Left lung (tissue), 14 donors: ENCODE data around the gene ABHD15. TPM values are rescaled to one million over a fixed set of nuclear protein-coding genes. Genes with fewer than 3 reads are reported as not detected.

Experiments
- ATAC-seq: fragments of 200-7000 bp; cut with Tn5 transposase; one replicate; pipeline ENCODE4 v1.9.1; 2020; ENCODE audit warnings: moderate library complexity
- DNase-seq, 4 donors: peaks; one replicate each; pipeline ENCODE4 v3.0.0-alpha.2; 2013 to 2020
- H3K27ac ChIP-seq, 2 donors: fragments of 200-600 bp; sonication (generic) in 1 of 2; one replicate each; pipeline versions ENCODE4 v1.5.0 to v1.8.0; 2020 to 2021
- H3K27me3 ChIP-seq, 2 donors: fragments of 200-600 bp; sonication (generic) in 1 of 2; one replicate each; pipeline versions ENCODE4 v1.5.0 to v1.8.0; 2020 to 2021
- H3K36me3 ChIP-seq, 2 donors: fragments of 200-600 bp; sonication (generic) in 1 of 2; one replicate each; pipeline versions ENCODE4 v1.5.0 to v1.8.0; 2020 to 2021
- H3K4me1 ChIP-seq, 2 donors: fragments of 200-600 bp; one replicate each; pipeline ENCODE4 v1.8.0; 2021
- H3K4me3 ChIP-seq, 2 donors: fragments of 200-600 bp; sonication (generic) in 1 of 2; one replicate each; pipeline versions ENCODE4 v1.5.0 to v1.8.0; 2020 to 2021; ENCODE audit warnings: mild to moderate bottlenecking in 1 of 2
- H3K9me3 ChIP-seq, 2 donors: fragments of 200-600 bp; sonication (generic) in 1 of 2; one replicate each; pipeline versions ENCODE4 v1.5.0 to v1.8.0; 2020 to 2021
- intact Hi-C, 2 donors: fragments of 100-400 bp; cut with DNase I; formaldehyde crosslinking; loops; one replicate each; pipeline versions ENCODE4 v1.11.2 to v1.14.2; 2022
- long read RNA-seq, 12 donors: library from polyadenylated mRNA in 2 of 12; unstranded in 2 of 12; transcript quantifications; one replicate each; pipeline ENCODE4 v2.0.0 and lab custom pipeline, GENCODE V29; 2019 to 2026
- polyA plus RNA-seq, 6 donors: library from polyadenylated mRNA; unstranded; fragments of 120-200 nt; gene quantifications; one replicate each; pipeline ENCODE4 v1.2.1, GENCODE V29; 2013; ENCODE audit not compliant: insufficient read length in 6 of 6
- total RNA-seq, 2 donors: library from RNA; stranded (reverse); fragmentation: NEBNext Ultra II Directional; extraction: Animal tissue kit (Norgen Biotek cat#: 25700); gene quantifications; one replicate each; pipeline ENCODE4 v1.2.1, GENCODE V29; 2021
- TF ChIP-seq, protein P1 (sequence below), 2 donors: fragments of 200-600 bp; sonication (generic) in 1 of 2; IDR thresholded peaks; one replicate each; pipeline versions ENCODE4 v1.5.0 to v1.8.0; 2021; ENCODE audit warnings: antibody characterized with exemption in 2 of 2
- donor health status: DM: no; HTN: yes; CAD: no.
- donor health status: DM: no; HTN: no; CAD: no.

The ABHD15 gene, protein sequence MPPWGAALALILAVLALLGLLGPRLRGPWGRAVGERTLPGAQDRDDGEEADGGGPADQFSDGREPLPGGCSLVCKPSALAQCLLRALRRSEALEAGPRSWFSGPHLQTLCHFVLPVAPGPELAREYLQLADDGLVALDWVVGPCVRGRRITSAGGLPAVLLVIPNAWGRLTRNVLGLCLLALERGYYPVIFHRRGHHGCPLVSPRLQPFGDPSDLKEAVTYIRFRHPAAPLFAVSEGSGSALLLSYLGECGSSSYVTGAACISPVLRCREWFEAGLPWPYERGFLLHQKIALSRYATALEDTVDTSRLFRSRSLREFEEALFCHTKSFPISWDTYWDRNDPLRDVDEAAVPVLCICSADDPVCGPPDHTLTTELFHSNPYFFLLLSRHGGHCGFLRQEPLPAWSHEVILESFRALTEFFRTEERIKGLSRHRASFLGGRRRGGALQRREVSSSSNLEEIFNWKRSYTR
- 10 to 100 TPM; 10.9 to 11.3 TPM for total RNA-seq
- polyA plus RNA-seq: 1 to 10 TPM; 3.0 to 5.0 (median 3.7) TPM
- long read RNA-seq, donor 1, partial matches to known transcripts: 75 of 81 reads
- long read RNA-seq, donor 1, other reads (novel, unspliced or antisense): 5 of 81 reads
- long read RNA-seq, donor 2, partial matches to known transcripts: 41 of 45 reads
- long read RNA-seq, donor 2, other reads (novel, unspliced or antisense): 0 of 45 reads
- long read RNA-seq, donor 3, partial matches to known transcripts: 0 of 2 reads
- long read RNA-seq, donor 3, other reads (novel, unspliced or antisense): 0 of 2 reads
- long read RNA-seq, donor 4: 0 reads
- long read RNA-seq, donor 5, partial matches to known transcripts: 29 of 30 reads
- long read RNA-seq, donor 5, other reads (novel, unspliced or antisense): 0 of 30 reads
- long read RNA-seq, donor 6: 0 reads
- long read RNA-seq, donor 7: 0 reads
- long read RNA-seq, donor 8, partial matches to known transcripts: 0 of 3 reads
- long read RNA-seq, donor 8, other reads (novel, unspliced or antisense): 0 of 3 reads
- long read RNA-seq, donor 9: 0 reads
- long read RNA-seq, donor 10, partial matches to known transcripts: 0 of 5 reads
- long read RNA-seq, donor 10, other reads (novel, unspliced or antisense): 2 of 5 reads
- long read RNA-seq, donor 11: 0 reads
- long read RNA-seq, donor 12, partial matches to known transcripts: 0 of 1 reads
- long read RNA-seq, donor 12, other reads (novel, unspliced or antisense): 0 of 1 reads

DNA sequence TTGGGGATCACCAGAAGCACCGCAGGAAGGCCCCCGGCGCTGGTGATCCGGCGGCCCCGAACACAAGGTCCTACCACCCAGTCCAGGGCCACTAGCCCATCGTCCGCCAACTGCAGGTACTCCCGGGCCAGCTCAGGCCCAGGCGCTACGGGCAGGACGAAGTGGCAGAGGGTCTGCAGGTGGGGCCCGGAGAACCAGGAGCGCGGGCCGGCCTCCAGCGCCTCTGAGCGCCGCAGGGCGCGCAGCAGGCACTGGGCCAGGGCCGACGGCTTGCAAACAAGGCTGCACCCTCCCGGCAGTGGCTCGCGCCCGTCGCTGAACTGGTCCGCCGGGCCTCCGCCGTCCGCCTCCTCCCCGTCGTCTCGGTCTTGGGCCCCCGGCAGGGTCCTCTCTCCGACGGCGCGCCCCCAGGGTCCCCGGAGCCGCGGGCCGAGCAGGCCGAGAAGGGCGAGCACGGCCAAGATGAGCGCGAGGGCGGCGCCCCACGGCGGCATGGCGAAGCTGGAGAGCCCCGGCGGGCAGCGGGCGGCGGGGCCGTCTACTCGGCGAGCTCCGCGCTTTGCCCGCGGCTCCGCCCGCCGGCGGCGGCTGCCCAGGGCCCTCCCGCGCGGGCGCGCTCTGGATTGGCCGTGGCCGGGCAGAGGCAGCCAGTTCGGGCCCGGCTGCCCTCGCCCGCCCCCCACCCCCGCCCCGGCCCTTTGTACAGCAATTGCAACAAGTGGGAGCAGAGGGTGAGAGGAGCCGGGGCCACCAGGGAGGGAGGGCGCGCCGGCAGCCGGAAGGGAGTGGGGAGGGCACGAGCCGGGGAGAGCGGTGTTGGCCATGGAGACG, at the start of gene ABHD15:
TSS of gene ABHD15 (minus strand) at position 565 of the 831 bp plus-strand sequence. CDS start at position 494, 71 bp downstream.
- peak within 1 kb of the TSS; percentile 58 to 72 for H3K4me3 ChIP-seq
- peak; percentile 64 for ATAC-seq
- peak; percentile 47 to 93 (median 72) for DNase-seq
- H3K9me3 ChIP-seq: no peaks in the 10 kb centered on the region
- H3K4me1 ChIP-seq: peaks cover 7 to 65% of the 10 kb centered on the region in 2 donors
- peaks cover 0 to 5% of the 10 kb centered on the region in 2 donors for H3K36me3 ChIP-seq
- H3K27ac ChIP-seq: peak within 1 kb of the TSS; percentile 81 to 87
- H3K27me3 ChIP-seq: peaks cover 0 to 11% of the 10 kb centered on the region in 2 donors
- intact Hi-C loops: no loop called here
- TF ChIP-seq, protein P1, sequence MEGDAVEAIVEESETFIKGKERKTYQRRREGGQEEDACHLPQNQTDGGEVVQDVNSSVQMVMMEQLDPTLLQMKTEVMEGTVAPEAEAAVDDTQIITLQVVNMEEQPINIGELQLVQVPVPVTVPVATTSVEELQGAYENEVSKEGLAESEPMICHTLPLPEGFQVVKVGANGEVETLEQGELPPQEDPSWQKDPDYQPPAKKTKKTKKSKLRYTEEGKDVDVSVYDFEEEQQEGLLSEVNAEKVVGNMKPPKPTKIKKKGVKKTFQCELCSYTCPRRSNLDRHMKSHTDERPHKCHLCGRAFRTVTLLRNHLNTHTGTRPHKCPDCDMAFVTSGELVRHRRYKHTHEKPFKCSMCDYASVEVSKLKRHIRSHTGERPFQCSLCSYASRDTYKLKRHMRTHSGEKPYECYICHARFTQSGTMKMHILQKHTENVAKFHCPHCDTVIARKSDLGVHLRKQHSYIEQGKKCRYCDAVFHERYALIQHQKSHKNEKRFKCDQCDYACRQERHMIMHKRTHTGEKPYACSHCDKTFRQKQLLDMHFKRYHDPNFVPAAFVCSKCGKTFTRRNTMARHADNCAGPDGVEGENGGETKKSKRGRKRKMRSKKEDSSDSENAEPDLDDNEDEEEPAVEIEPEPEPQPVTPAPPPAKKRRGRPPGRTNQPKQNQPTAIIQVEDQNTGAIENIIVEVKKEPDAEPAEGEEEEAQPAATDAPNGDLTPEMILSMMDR (IDR thresholded peaks at IDR 0.05): no peak

DNA sequence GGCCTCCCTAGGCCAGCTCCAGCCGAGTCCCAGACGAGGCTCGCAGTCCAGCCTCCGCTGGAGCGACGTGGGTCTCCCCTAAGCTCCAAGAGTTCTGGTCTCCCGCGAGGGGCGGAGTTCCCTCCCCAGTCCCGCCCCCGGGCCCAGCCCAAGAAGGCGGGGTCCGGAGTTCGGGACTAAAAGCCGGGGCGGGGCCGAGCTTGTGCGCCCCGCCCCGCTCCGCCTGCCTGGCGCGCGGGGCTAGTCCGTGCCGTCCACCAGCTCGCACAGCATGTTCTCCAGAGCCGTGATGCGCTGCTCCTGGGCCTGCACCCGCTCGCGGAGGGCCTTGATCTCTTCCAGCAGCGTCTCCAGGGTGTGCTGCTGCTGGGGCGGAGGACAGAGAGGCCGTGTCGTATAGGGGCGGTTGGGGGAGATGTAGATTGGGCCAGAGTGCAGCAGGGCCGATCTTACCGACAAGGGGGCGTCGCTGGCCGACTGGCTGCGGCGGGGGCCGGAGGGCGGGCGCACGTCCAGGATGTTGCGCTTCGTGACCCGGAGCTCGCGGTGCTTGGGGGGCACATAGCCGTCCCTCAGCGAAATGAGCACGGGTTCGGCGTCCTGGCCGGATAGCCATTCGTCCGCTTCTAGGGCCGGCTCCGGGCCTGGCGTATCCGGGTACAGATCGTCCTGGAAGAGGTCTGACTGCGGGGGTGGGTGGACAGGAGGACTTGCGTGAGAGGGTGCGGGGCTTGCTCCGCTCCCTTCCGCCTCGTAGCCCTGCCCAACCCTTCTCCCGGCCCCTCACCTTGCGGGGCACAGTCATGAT, 48.9 kb upstream of the ABHD15 start:
- ATAC-seq: peak; percentile 76
- intact Hi-C loops: no loop called here
- TF ChIP-seq, protein P1 (IDR thresholded peaks at IDR 0.05): no peak
- peak overlapping the region; percentile 27 to 39 for H3K4me3 ChIP-seq
- no peaks in the 10 kb centered on the region for H3K36me3 ChIP-seq
- peak in 3 of 4 donors; percentile 86 to 97 (median 86) for DNase-seq
- H3K4me1 ChIP-seq: peaks cover 35 to 60% of the 10 kb centered on the region in 2 donors
- H3K27me3 ChIP-seq: peaks cover 0 to 72% of the 10 kb centered on the region in 2 donors
- H3K27ac ChIP-seq: peak overlapping the region in 1 of 2 donors; percentile 20
- H3K9me3 ChIP-seq: no peaks in the 10 kb centered on the region

DNA sequence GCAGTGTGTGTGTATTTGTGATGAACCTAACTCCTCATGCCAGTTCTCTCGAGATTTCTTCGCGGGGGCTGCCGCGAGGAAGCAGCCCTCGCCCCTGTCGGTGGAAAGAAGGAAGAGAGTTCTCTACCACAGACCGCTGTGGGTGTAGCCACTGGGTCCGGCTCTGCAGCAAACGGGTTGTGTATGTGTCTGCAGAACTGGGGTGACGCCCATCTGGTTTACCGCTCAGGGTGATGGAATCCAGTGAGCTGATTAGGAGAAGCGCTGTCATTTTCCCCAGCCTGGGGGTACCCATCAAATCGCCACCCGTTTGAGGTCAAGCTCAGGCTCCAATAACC, 48.2 kb upstream of the ABHD15 start:
- TF ChIP-seq, protein P1 (IDR thresholded peaks at IDR 0.05): no peak
- Histone ChIP-seq H3K27ac (peak overlapping the region in 1 of 2 donors; percentile 20), H3K36me3 (no peaks in the 10 kb centered on the region), H3K4me1 (peaks cover 35 to 60% of the 10 kb centered on the region in 2 donors), H3K9me3 (no peaks in the 10 kb centered on the region), H3K4me3 (peak overlapping the region in 1 of 2 donors; percentile 39), H3K27me3 (peaks cover 0 to 72% of the 10 kb centered on the region in 2 donors)
- ATAC-seq (peak; percentile 0), DNase-seq (peak in 2 of 4 donors; percentile 64 to 76)
- intact Hi-C loops: no loop called here
